ENCODE results near the gene LAMA5.

Gene LAMA5

DNA sequence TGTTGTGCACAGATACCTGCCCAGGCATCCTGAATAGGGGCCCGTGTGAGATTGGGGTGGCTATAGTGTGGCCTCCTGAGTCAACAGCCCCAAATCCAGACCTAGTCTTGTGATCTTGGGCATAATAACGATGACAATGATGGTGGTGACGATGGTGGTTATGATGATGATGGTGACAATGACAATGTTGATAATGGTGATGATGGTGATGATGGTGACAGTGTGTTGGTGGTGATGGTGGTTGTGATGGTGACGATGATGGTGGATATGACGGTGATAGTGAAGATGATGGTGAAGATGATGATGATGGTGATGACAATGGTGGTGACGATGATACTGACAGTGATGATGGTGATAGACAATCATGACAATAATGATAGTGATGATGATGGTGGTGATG is 14.7 kb upstream of the LAMA5 start:
- CTCF ChIA-PET: interaction anchor here (0.6 to 3.8 kb wide), 20 partner anchors 9 to 371 kb away, joined by 3 to 40 read pairs (median 4); partner anchors contain the start of genes ADRM1, CABLES2 and LAMA5
- TF ChIP-seq, protein P1, sequence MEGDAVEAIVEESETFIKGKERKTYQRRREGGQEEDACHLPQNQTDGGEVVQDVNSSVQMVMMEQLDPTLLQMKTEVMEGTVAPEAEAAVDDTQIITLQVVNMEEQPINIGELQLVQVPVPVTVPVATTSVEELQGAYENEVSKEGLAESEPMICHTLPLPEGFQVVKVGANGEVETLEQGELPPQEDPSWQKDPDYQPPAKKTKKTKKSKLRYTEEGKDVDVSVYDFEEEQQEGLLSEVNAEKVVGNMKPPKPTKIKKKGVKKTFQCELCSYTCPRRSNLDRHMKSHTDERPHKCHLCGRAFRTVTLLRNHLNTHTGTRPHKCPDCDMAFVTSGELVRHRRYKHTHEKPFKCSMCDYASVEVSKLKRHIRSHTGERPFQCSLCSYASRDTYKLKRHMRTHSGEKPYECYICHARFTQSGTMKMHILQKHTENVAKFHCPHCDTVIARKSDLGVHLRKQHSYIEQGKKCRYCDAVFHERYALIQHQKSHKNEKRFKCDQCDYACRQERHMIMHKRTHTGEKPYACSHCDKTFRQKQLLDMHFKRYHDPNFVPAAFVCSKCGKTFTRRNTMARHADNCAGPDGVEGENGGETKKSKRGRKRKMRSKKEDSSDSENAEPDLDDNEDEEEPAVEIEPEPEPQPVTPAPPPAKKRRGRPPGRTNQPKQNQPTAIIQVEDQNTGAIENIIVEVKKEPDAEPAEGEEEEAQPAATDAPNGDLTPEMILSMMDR (IDR thresholded peaks at IDR 0.05; ENCODE audit: control extremely low read depth, extremely low read depth, low read depth, missing control alignments): no peak
- POLR2A ChIA-PET: no interaction called here
- DNase-seq (ENCODE audit: extremely low spot score): no peak

DNA sequence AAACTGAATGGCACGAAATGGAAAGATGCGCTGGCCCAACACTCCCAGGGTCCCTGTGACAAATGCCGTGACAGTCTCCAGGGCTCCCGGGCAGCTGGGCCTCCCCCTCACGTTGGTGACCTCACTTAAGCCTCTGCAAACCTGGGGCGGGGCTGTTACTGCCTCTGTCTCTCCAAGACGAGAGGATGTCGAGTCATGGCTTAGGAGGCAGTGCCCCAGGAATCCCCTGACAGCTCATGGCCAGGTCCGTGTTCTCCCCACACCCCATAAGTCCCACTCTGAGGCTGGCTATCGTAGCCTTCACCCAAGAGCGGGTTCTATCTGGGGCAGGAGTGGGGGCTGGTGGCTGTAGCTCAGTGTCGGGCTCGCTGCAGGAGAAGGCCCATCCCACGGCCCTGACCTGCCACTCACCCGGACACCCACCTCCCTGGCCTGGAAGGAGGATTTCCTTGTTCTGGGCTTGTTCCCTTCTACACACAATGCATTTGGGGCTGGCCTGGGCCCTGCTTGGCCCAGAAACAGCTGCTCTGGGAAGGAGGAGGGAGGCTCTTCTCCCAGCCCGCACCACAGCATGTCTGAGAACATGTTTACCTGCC is 14.2 kb upstream of the LAMA5 start:
- no peak for DNase-seq (ENCODE audit: extremely low spot score)
- POLR2A ChIA-PET: no interaction called here
- CTCF ChIA-PET: interaction anchor here (0.6 to 3.8 kb wide), 5 partner anchors 13 to 307 kb away, joined by 3 to 22 read pairs (median 4); partner anchors contain the start of gene ADRM1
- TF ChIP-seq, protein P1 (IDR thresholded peaks at IDR 0.05; ENCODE audit: control extremely low read depth, extremely low read depth, low read depth, missing control alignments): no peak

DNA sequence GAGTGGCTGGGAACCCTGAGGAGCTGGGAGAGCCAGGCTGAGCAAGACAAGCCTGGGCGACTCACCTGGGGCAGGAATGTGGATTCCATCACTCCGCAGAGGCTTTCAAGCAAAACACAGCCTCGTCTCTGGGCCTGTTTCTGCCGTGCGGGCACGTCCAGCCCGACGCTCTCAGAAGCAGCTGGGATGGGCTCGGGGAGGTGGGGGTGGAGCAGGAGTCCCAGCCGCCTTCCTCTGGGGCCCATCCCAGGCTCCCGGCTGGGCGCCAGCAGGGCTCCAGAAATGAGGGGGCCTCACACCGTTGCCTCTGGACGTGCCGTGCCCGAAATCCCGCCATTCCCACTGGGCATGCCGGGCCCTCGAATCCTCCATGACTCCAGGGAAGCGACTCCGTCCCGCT is 11.1 kb upstream of the LAMA5 start:
- ChIA-PET POLR2A (no interaction called here), CTCF (no interaction called here)
- TF ChIP-seq, protein P1 (IDR thresholded peaks at IDR 0.05; ENCODE audit: control extremely low read depth, extremely low read depth, low read depth, missing control alignments): no peak
- DNase-seq (ENCODE audit: extremely low spot score): no peak

DNA sequence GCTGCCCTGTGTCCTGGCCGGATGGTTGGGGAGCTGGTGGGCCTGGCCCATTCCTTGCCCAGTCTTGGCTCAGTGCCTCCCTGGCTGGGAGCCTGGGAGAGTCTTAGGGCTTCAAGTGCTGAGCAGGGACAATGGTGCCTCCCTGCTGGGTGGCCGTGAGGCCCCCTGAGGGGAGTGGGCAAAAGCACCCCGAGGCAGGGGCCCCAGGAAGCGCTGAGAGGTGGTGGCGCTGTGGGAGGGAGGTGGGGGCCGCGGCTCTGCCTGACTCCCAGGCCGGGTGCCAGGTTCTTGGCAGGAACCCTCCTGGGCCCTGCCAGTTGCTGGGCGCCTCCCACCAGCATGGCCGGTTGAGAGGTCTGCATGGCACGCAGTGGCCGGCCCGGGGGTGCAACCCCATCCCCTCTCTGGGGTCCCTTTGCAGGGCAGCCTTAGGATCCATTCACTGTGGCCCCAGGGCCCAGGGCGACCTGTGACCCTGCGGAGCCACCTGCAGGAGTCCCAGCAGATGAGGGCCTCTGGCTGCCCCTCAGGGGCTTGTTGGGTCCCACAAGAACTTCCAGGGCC is 10.6 kb upstream of the LAMA5 start:
- ChIA-PET CTCF (no interaction called here), POLR2A (no interaction called here)

DNA sequence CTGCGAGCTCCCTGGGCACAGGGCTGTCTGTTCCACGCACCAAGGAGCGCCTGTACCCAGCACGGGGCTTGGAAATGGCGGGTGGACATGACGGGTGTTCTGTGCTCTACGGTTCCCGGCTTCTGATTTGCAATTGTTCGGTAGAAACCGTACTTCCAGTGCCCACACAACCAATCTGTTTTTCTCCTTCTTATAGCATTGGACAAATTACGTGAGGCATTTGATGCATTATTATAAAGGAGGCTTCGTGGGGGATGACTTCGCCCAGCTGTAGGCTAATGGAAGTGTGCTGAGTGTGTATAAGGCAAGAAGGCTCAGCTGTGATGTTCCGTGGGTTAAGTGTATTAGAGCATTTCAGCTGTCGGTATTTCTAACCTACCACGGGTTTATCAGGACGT is 10.0 kb upstream of the LAMA5 start:
- TF ChIP-seq, protein P1 (IDR thresholded peaks at IDR 0.05; ENCODE audit: control extremely low read depth, extremely low read depth, low read depth, missing control alignments): no peak
- ChIA-PET POLR2A (no interaction called here), CTCF (no interaction called here)
- DNase-seq (ENCODE audit: extremely low spot score): no peak

More for the DNA sequence above, 10.6 kb upstream of the LAMA5 start:
- TF ChIP-seq, protein P1 (IDR thresholded peaks at IDR 0.05; ENCODE audit: control extremely low read depth, extremely low read depth, low read depth, missing control alignments): no peak
- DNase-seq (ENCODE audit: extremely low spot score): no peak

DNA sequence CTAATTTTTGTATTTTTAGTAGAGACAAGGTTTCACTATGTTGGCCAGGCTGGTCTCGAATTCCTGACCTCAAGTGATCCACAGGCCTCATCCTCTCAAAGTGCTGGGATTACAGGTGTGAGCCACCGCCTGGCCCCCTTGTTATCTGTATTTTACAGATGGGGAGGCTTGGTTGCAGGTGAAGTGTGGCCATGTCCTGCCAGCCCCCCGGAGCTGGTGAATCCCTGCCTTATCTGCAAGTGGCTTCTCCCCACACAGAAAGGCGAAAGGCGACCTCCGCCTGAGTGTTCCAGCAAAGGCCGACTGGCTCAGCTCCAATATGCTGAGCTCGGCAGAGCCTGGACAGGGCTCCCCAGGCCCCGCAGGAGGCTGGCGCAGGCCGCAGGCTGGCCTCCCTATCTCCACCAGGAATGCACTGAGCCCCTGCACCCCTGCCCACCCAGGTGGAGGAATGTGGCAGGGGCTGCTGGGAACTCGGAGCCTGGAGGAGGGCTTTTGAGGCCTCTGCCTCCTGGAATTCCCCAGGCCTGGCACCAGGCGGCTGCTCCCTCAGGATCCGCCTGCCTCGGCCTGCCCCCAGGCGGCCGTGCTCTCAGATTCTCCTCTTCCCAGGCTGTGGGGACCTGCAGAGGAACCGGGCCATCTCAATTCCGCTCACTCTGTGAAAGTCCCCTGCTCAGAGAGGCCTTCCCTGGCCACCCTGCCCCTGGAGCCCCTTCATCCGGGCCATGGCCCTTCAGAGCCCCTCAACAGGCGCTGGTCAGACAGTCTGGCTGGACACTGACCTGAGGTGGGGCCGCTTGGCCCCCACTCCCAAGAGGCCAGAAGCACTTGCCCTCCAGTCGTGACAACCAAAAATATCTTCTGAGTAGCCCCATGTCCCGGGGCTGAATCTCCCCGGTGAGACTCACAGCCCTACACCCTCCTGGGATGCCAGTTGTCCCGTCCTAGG is 9.3 kb upstream of the LAMA5 start:
- DNase-seq (ENCODE audit: extremely low spot score): no peak
- POLR2A ChIA-PET: no interaction called here
- TF ChIP-seq, protein P1 (IDR thresholded peaks at IDR 0.05; ENCODE audit: control extremely low read depth, extremely low read depth, low read depth, missing control alignments): no peak

More for the DNA sequence above, 9.3 kb upstream of the LAMA5 start:
- CTCF ChIA-PET: no interaction called here
